Mesenchymal stem cell (in vitro differentiated cells and primary cell): ENCODE measurements around the gene TPMT.
A peak's percentile ranks its signal among the peaks of the same experiment; 100 is the strongest.

ENCODE experiments used
- DNase-seq: peaks from one replicate; pipeline ENCODE4 v3.0.0-alpha.2; 2013
- H2AFZ ChIP-seq: one replicate; pipeline ENCODE4 v1.6.1; 2013; ENCODE audit warnings: low read depth, mild to moderate bottlenecking, control low read depth, inconsistent platforms, low read length, moderate library complexity
- H2AK5ac ChIP-seq: 2 replicates; pipeline ENCODE4 v1.6.1; 2013; ENCODE audit warnings: low read length, moderate library complexity, mild to moderate bottlenecking, inconsistent platforms; ENCODE audit not compliant: severe bottlenecking
- H2BK120ac ChIP-seq: one replicate; pipeline ENCODE4 v1.6.1; 2013; ENCODE audit warnings: low read depth, mild to moderate bottlenecking, inconsistent platforms, low read length, moderate library complexity
- H2BK12ac ChIP-seq, 2 experiments: one replicate each; pipeline ENCODE4 v1.6.1; 2013; ENCODE audit warnings: inconsistent platforms in 2 of 2, low read length in 2 of 2, mild to moderate bottlenecking in 2 of 2, moderate library complexity in 2 of 2, control low read depth in 1 of 2
- H2BK15ac ChIP-seq: one replicate; pipeline ENCODE4 v1.6.1; 2013; ENCODE audit warnings: mild to moderate bottlenecking, low read depth, inconsistent platforms; ENCODE audit not compliant: poor library complexity, severe bottlenecking
- H2BK5ac ChIP-seq: 2 replicates; pipeline ENCODE4 v1.6.1; 2013; ENCODE audit warnings: low read depth, mild to moderate bottlenecking, low read length, control low read depth, inconsistent platforms; ENCODE audit not compliant: poor library complexity, severe bottlenecking
- H3K14ac ChIP-seq, 2 experiments: one replicate each; pipeline ENCODE4 v1.6.1; 2013; ENCODE audit warnings: inconsistent platforms in 2 of 2, low read length in 2 of 2, control low read depth in 1 of 2, mild to moderate bottlenecking in 1 of 2, moderate library complexity in 1 of 2
- H3K18ac ChIP-seq, 2 experiments: one replicate each; pipeline ENCODE4 v1.6.1; 2013; ENCODE audit warnings: inconsistent platforms in 2 of 2, low read length in 2 of 2, control low read depth in 1 of 2, low read depth in 1 of 2, mild to moderate bottlenecking in 1 of 2
- H3K23ac ChIP-seq, 2 experiments: one replicate each; pipeline ENCODE4 v1.6.1; 2013; ENCODE audit warnings: inconsistent platforms in 2 of 2, low read length in 2 of 2, mild to moderate bottlenecking in 2 of 2, moderate library complexity in 2 of 2, control low read depth in 1 of 2
- H3K27ac ChIP-seq: 2 replicates; pipeline ENCODE4 v1.5.1; 2013; ENCODE audit warnings: mild to moderate bottlenecking, moderate library complexity, low read length, control low read depth, inconsistent platforms; ENCODE audit not compliant: poor library complexity, severe bottlenecking
- H3K27me3 ChIP-seq, 2 experiments: 2 replicates each; pipeline versions ENCODE4 v1.6.1 to v1.7.0; 2013; ENCODE audit warnings: low read length in 2 of 2, mild to moderate bottlenecking in 2 of 2, moderate library complexity in 2 of 2, control low read depth in 1 of 2, inconsistent platforms in 1 of 2; ENCODE audit not compliant: control insufficient read depth in 1 of 2, insufficient read depth in 1 of 2
- H3K36me3 ChIP-seq, 2 experiments: 2 replicates each; pipeline versions ENCODE4 v1.6.1 to v1.7.0; 2013; ENCODE audit warnings: low read length in 2 of 2, control low read depth in 1 of 2, inconsistent platforms in 1 of 2, low read depth in 1 of 2, mild to moderate bottlenecking in 1 of 2; ENCODE audit not compliant: insufficient read depth in 2 of 2, control insufficient read depth in 1 of 2
- H3K4ac ChIP-seq, 2 experiments: one replicate each; pipeline ENCODE4 v1.6.1; 2013; ENCODE audit warnings: inconsistent platforms in 2 of 2, low read length in 2 of 2, mild to moderate bottlenecking in 2 of 2, moderate library complexity in 2 of 2, control low read depth in 1 of 2, low read depth in 1 of 2
- H3K4me1 ChIP-seq: 2 replicates; pipeline ENCODE4 v1.6.1; 2013; ENCODE audit warnings: low read depth, low read length, control low read depth; ENCODE audit not compliant: control insufficient read depth, insufficient read depth
- H3K4me2 ChIP-seq: 2 replicates; pipeline ENCODE4 v1.6.1; 2013; ENCODE audit warnings: low read length, mild to moderate bottlenecking, inconsistent platforms; ENCODE audit not compliant: poor library complexity, severe bottlenecking
- H3K4me3 ChIP-seq, 2 experiments: 2 replicates each; pipeline versions ENCODE4 v1.5.1 to v1.7.0; 2013; ENCODE audit warnings: low read length in 2 of 2, mild to moderate bottlenecking in 2 of 2, control low read depth in 1 of 2, low read depth in 1 of 2; ENCODE audit not compliant: insufficient read depth in 1 of 2
- H3K79me1 ChIP-seq: replicated peaks from 2 replicates; pipeline ENCODE4 v1.6.1; 2013; ENCODE audit warnings: mild to moderate bottlenecking, control low read depth, low read length, inconsistent platforms; ENCODE audit not compliant: poor library complexity, severe bottlenecking
- H3K9ac ChIP-seq: 2 replicates; pipeline ENCODE4 v1.7.0; 2013; ENCODE audit warnings: mild to moderate bottlenecking, low read length, moderate library complexity
- H3K9me3 ChIP-seq: 2 replicates; pipeline ENCODE4 v1.7.0; 2013; ENCODE audit warnings: mild to moderate bottlenecking, low read length; ENCODE audit not compliant: control insufficient read depth
- H4K8ac ChIP-seq: one replicate; pipeline ENCODE4 v1.6.1; 2013; ENCODE audit warnings: inconsistent platforms, mild to moderate bottlenecking, low read length, moderate library complexity
- H4K91ac ChIP-seq: one replicate; pipeline ENCODE4 v1.6.1; 2013; ENCODE audit warnings: mild to moderate bottlenecking, low read length, inconsistent platforms
- WGBS: methylation state at CpG from one replicate; pipeline ENCODE4 v1.1.7; 2013; ENCODE audit warnings: mixed read lengths; 5-methylcytosine and 5-hydroxymethylcytosine counted together

TPMT gene

DNA sequence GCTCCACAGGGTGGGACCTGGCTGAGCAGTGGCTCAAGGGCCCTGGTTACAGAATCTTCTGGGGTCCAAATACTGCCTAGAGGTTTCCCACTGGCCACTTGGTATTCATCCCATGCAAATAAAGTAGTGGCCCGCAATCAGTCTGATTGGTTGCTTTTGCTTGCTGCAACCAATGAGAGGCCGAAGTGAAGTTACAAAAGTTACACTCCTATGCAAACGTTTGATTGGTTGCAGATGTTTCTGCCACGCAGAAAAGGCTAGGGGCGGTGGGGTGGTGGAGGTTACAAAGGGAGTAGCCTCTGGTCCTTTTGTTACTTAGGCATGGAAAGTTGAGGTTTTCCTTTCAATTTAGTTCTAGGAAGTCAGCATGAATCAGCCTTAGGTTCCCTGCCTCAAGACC lies 28.8 kb downstream of the TPMT start:
- Histone ChIP-seq H3K18ac (no peak overlapping the region), H4K8ac (no peak overlapping the region), H3K27me3 (no peaks in the 10 kb centered on the region), H3K14ac (no peak overlapping the region), H4K91ac (no peak overlapping the region), H3K4me2 (no peak overlapping the region), H2AK5ac (no peak overlapping the region), H3K4ac (no peak overlapping the region), H2BK15ac (no peak overlapping the region), H3K36me3 (peaks cover 0 to 8% of the 10 kb centered on the region in 2 experiments), H2BK5ac (no peak overlapping the region), H3K79me1 (no peaks in the 10 kb centered on the region), H3K4me3 (peak overlapping the region in 1 of 2 experiments; percentile 36), H2BK12ac (no peak overlapping the region), H3K9me3 (no peaks in the 10 kb centered on the region), H3K23ac (no peak overlapping the region), H2BK120ac (no peak overlapping the region), H3K4me1 (peaks cover 10% of the 10 kb centered on the region), H2AFZ (no peak overlapping the region), H3K9ac (peak overlapping the region; percentile 43), H3K27ac (no peak overlapping the region)
- WGBS, result 63% methylated on average over 5 of the region's 5 CpGs
- no peak for DNase-seq

DNA sequence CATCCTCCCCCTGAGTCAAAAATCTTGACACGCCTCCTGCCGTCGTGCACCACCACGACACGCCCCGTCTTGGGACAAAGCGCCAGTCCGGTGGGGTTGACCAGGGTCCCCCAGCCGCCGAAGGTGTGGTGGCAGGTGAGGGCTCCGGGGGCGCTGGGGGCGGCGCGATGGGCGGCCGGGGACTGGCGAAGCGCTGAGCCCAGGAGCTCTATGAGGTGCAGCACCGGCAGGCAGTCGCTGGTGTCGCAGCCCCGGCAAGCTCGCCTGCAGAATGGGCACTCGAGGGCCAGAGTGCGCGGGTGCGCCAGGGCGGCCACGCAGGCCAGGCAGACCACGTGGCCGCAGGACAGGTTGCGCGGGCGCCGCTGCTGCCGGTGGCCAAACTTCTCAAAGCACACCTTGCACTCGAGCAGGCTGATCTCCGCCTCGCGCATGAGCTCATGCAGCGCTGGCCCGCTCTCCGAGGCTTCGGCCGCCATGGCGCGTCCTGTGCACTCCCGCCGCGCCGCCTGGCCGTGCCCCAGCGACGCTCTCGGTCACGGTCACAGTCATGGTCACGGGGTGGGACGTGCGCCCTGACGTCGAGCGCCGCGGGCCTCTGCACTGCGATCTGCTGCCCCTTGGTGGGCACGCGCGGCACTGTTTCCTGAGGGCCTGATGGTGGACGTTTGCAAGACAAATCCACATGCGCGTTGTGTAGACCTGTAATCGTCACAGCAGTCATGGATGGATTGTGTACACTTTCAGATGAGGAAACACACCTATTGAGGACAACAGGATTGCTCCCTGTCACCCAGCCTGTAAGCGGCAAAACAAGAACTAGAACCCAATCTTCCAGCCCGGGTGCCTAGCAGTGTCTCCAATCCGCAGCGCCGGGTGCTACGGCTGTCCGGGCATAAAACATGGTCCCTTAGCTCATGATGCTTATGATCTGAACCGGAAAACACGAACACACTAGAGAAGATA lies 32.5 kb downstream of the TPMT start, which contains the start of gene NHLRC1:
Gene NHLRC1 (minus strand): TSS at position 550 of the 966 bp plus-strand sequence. CDS start 71 bp downstream, at position 479.
- no peaks in the 10 kb centered on the region for H3K36me3 ChIP-seq
- H4K8ac ChIP-seq, result peak within 1 kb of the TSS; percentile 99
- H3K27ac ChIP-seq, result no peak within 1 kb of the TSS
- 36% methylated on average over 79 of the region's 82 CpGs for WGBS
- H3K4ac ChIP-seq, result peak within 1 kb of the TSS; percentile 53 to 86
- H2AK5ac ChIP-seq, result no peak within 1 kb of the TSS
- H2BK5ac ChIP-seq, result no peak within 1 kb of the TSS
- H3K14ac ChIP-seq, result peak within 1 kb of the TSS in 1 of 2 experiments; percentile 63
- no peaks in the 10 kb centered on the region for H3K27me3 ChIP-seq
- H2AFZ ChIP-seq, result peak within 1 kb of the TSS; percentile 81
- no peaks in the 10 kb centered on the region for H3K79me1 ChIP-seq
- peak within 1 kb of the TSS; percentile 11 to 61 for H2BK12ac ChIP-seq
- H3K4me3 ChIP-seq, result peak within 1 kb of the TSS; percentile 50 to 81
- H3K4me1 ChIP-seq, result peaks cover 10% of the 10 kb centered on the region
- peak within 1 kb of the TSS; percentile 50 for H2BK15ac ChIP-seq
- peak within 1 kb of the TSS; percentile 36 for H2BK120ac ChIP-seq
- DNase-seq, result peak; percentile 82
- H3K9ac ChIP-seq, result peak within 1 kb of the TSS; percentile 84
- peak within 1 kb of the TSS; percentile 66 for H3K4me2 ChIP-seq
- H3K18ac ChIP-seq, result peak within 1 kb of the TSS; percentile 80 to 89
- peak within 1 kb of the TSS; percentile 94 for H4K91ac ChIP-seq
- H3K23ac ChIP-seq, result no peak within 1 kb of the TSS
- no peaks in the 10 kb centered on the region for H3K9me3 ChIP-seq

GRCh38 chr6:18121580-18122127 lies 33.2 kb downstream of the TPMT start:
- no peak overlapping the region for H3K4ac ChIP-seq
- peak overlapping the region in 1 of 2 experiments; percentile 81 for H3K4me3 ChIP-seq
- H3K4me1 ChIP-seq, result peaks cover 10% of the 10 kb centered on the region
- no peaks in the 10 kb centered on the region for H3K9me3 ChIP-seq
- no peaks in the 10 kb centered on the region for H3K79me1 ChIP-seq
- 91% methylated on average over 19 of the region's 19 CpGs for WGBS
- no peaks in the 10 kb centered on the region for H3K36me3 ChIP-seq
- H2BK5ac ChIP-seq, result no peak overlapping the region
- no peak overlapping the region for H4K91ac ChIP-seq
- H3K14ac ChIP-seq, result no peak overlapping the region
- H3K4me2 ChIP-seq, result no peak overlapping the region
- H3K23ac ChIP-seq, result no peak overlapping the region
- H3K18ac ChIP-seq, result no peak overlapping the region
- H4K8ac ChIP-seq, result peak overlapping the region; percentile 99
- no peak overlapping the region for H2BK120ac ChIP-seq
- H3K9ac ChIP-seq, result peak overlapping the region; percentile 84
- no peak for DNase-seq
- no peak overlapping the region for H2AK5ac ChIP-seq
- H2BK12ac ChIP-seq, result no peak overlapping the region
- no peak overlapping the region for H2BK15ac ChIP-seq
- no peaks in the 10 kb centered on the region for H3K27me3 ChIP-seq
- no peak overlapping the region for H3K27ac ChIP-seq
- H2AFZ ChIP-seq, result no peak overlapping the region

DNA sequence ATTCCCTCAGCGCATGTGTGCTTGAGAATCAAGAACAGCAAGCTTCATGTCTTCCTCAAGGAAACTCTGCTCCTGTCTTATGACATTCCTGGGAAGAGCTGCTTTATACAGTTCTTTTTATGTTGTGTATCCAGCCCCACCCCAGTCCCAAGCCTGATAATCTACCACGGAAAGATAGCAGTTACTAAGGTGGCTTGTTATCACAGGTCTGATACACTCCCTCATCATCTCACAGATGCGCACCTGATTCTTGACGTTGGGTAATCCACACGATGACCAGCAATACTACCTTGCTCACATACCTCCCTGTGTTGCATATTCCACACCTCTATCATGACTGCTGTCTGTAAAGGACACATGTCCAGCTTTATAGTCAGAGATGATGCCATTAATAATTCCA lies 35.6 kb downstream of the TPMT start:
- Histone ChIP-seq H3K23ac (no peak overlapping the region), H3K4me1 (peaks cover 10% of the 10 kb centered on the region), H3K79me1 (no peaks in the 10 kb centered on the region), H3K4me2 (no peak overlapping the region), H2AFZ (no peak overlapping the region), H3K27ac (no peak overlapping the region), H3K27me3 (no peaks in the 10 kb centered on the region), H2BK5ac (no peak overlapping the region), H2BK12ac (no peak overlapping the region), H4K91ac (no peak overlapping the region), H3K9me3 (no peaks in the 10 kb centered on the region), H3K18ac (no peak overlapping the region), H4K8ac (no peak overlapping the region), H3K4me3 (no peak overlapping the region), H3K9ac (no peak overlapping the region), H2AK5ac (no peak overlapping the region), H2BK120ac (no peak overlapping the region), H3K4ac (no peak overlapping the region), H3K14ac (no peak overlapping the region), H3K36me3 (no peaks in the 10 kb centered on the region), H2BK15ac (no peak overlapping the region)
- DNase-seq, result no peak
- WGBS, result over 99% methylated on average over 5 of the region's 5 CpGs
